KMS-11 (cell line): ENCODE data around the gene TSPAN33.

Experiments
- H2AFZ ChIP-seq: fragments of 200-600 bp; sonication (generic); 2 replicates; pipeline ENCODE4 v1.6.1; 2016; ENCODE audit warnings: antibody characterized with exemption, mixed run types, low read depth
- H3K27ac ChIP-seq: fragments of 200-600 bp; sonication (generic); 2 replicates; pipeline ENCODE4 v1.6.1; 2016; ENCODE audit warnings: mild to moderate bottlenecking, mixed run types
- H3K27me3 ChIP-seq: fragments of 200-600 bp; sonication (generic); 2 replicates; pipeline ENCODE4 v1.6.1; 2017; ENCODE audit warnings: mild to moderate bottlenecking, low read depth, mixed run types, moderate library complexity; ENCODE audit not compliant: insufficient read depth
- H3K36me3 ChIP-seq: fragments of 200-600 bp; sonication (generic); 2 replicates; pipeline ENCODE4 v1.6.1; 2017; ENCODE audit warnings: mild to moderate bottlenecking, mixed run types; ENCODE audit not compliant: insufficient read depth
- H3K4me1 ChIP-seq: fragments of 200-600 bp; sonication (generic); 2 replicates; pipeline ENCODE4 v1.6.1; 2016; ENCODE audit warnings: mild to moderate bottlenecking, low read depth, mixed run types; ENCODE audit not compliant: poor library complexity, severe bottlenecking
- H3K4me2 ChIP-seq: fragments of 200-600 bp; sonication (generic); 2 replicates; pipeline ENCODE4 v1.7.0; 2016; ENCODE audit warnings: mild to moderate bottlenecking, mixed run types
- H3K4me3 ChIP-seq: fragments of 200-600 bp; sonication (generic); IDR thresholded peaks from 2 replicates; pipeline ENCODE4 v1.6.1; 2017; ENCODE audit warnings: low read depth, low read length, mixed read lengths; ENCODE audit not compliant: insufficient read depth
- H3K79me2 ChIP-seq: fragments of 200-600 bp; sonication (generic); 2 replicates; pipeline ENCODE4 v1.6.1; 2016; ENCODE audit warnings: low read depth, mixed run types; ENCODE audit not compliant: insufficient read depth
- H3K9ac ChIP-seq: fragments of 200-600 bp; sonication (generic); 2 replicates; pipeline ENCODE4 v1.6.1; 2016; ENCODE audit warnings: mild to moderate bottlenecking, mixed run types
- H4K20me1 ChIP-seq: fragments of 200-600 bp; sonication (generic); 2 replicates; pipeline ENCODE4 v1.6.1; 2016; ENCODE audit warnings: mild to moderate bottlenecking, mixed run types; ENCODE audit not compliant: insufficient read depth
- CTCF ChIP-seq: fragments of 200-600 bp; sonication (generic); conservative IDR thresholded peaks from 2 replicates; pipeline ENCODE4 v1.6.1; 2017; ENCODE audit warnings: low read depth, mild to moderate bottlenecking, antibody characterized with exemption, low read length, moderate library complexity, mixed read lengths

The TSPAN33 gene

GRCh38 chr7:129127154-129127553 lies 17.4 kb upstream of the TSPAN33 start:
- Histone ChIP-seq H4K20me1 (no peaks in the 10 kb centered on the region), H2AFZ (no peak overlapping the region), H3K27me3 (no peaks in the 10 kb centered on the region), H3K9ac (no peak overlapping the region), H3K36me3 (no peaks in the 10 kb centered on the region), H3K27ac (no peak overlapping the region), H3K79me2 (no peaks in the 10 kb centered on the region), H3K4me3 (no peak overlapping the region), H3K4me2 (no peak overlapping the region), H3K4me1 (peaks cover 44% of the 10 kb centered on the region)
- no peak for TF ChIP-seq CTCF

- H3K79me2 ChIP-seq, result no peaks in the 10 kb centered on the region
These were observed 16.9 kb upstream of the TSPAN33 start for GRCh38 chr7:129127601-129128000.

GRCh38 chr7:129134356-129134987 lies 10.0 kb upstream of the TSPAN33 start:
- Histone ChIP-seq H3K9ac (no peak overlapping the region), H3K27ac (no peak overlapping the region), H3K4me2 (no peak overlapping the region), H3K4me1 (peaks cover 12% of the 10 kb centered on the region), H2AFZ (no peak overlapping the region), H4K20me1 (no peaks in the 10 kb centered on the region), H3K4me3 (no peak overlapping the region), H3K27me3 (no peaks in the 10 kb centered on the region), H3K79me2 (no peaks in the 10 kb centered on the region), H3K36me3 (no peaks in the 10 kb centered on the region)
- no peak for TF ChIP-seq CTCF

More at GRCh38 chr7:129127601-129128000, 16.9 kb upstream of the TSPAN33 start:
- Histone ChIP-seq H3K27me3 (no peaks in the 10 kb centered on the region), H3K4me2 (no peak overlapping the region), H4K20me1 (no peaks in the 10 kb centered on the region), H3K4me1 (peaks cover 39% of the 10 kb centered on the region), H3K36me3 (no peaks in the 10 kb centered on the region), H2AFZ (no peak overlapping the region), H3K4me3 (no peak overlapping the region), H3K9ac (no peak overlapping the region), H3K27ac (no peak overlapping the region)
- TF ChIP-seq CTCF, result no peak

- H3K36me3 ChIP-seq, result no peaks in the 10 kb centered on the region
- TF ChIP-seq CTCF, result no peak
- no peak overlapping the region for H3K9ac ChIP-seq
- no peak overlapping the region for H2AFZ ChIP-seq
- no peaks in the 10 kb centered on the region for H3K79me2 ChIP-seq
- no peaks in the 10 kb centered on the region for H3K27me3 ChIP-seq
- H3K4me3 ChIP-seq, result no peak overlapping the region
- H3K4me2 ChIP-seq, result no peak overlapping the region
- H3K4me1 ChIP-seq, result no peaks in the 10 kb centered on the region
- H4K20me1 ChIP-seq, result no peaks in the 10 kb centered on the region
- H3K27ac ChIP-seq, result no peak overlapping the region
These were observed 7.4 kb upstream of the TSPAN33 start for GRCh38 chr7:129136887-129137642.
